Liver (tissue), 9 donors: ENCODE data around the gene CCDC80. TPM values are rescaled to one million over a fixed set of nuclear protein-coding genes. Genes with fewer than 3 reads are reported as not detected.

ENCODE experiments used
- DNase-seq: peaks from one replicate; pipeline ENCODE4 v3.0.0-alpha.2; 2017; ENCODE audit warnings: low spot score
- H3K27ac ChIP-seq, 2 donors: one replicate each; pipeline ENCODE4 v1.7.0; 2013; ENCODE audit warnings: inconsistent platforms in 2 of 2, low read length in 2 of 2, control low read depth in 1 of 2, low read depth in 1 of 2, mild to moderate bottlenecking in 1 of 2
- H3K27me3 ChIP-seq, 4 donors: one replicate each; pipeline versions ENCODE4 v1.6.1 to v1.7.0; 2013; ENCODE audit warnings: low read length in 3 of 4, inconsistent platforms in 1 of 4, mild to moderate bottlenecking in 1 of 4, moderate library complexity in 1 of 4; ENCODE audit not compliant: control insufficient read depth in 4 of 4, insufficient read depth in 4 of 4
- H3K36me3 ChIP-seq, 4 donors: one replicate each; pipeline versions ENCODE4 v1.6.1 to v1.7.0; 2013; ENCODE audit warnings: low read length in 3 of 4, mild to moderate bottlenecking in 3 of 4, low read depth in 1 of 4, moderate library complexity in 1 of 4; ENCODE audit not compliant: control insufficient read depth in 4 of 4, insufficient read depth in 3 of 4
- H3K4me1 ChIP-seq, 4 donors: one replicate each; pipeline versions ENCODE4 v1.6.1 to v1.7.0; 2013; ENCODE audit warnings: low read length in 3 of 4, mild to moderate bottlenecking in 3 of 4, moderate library complexity in 1 of 4; ENCODE audit not compliant: control insufficient read depth in 4 of 4, insufficient read depth in 4 of 4
- H3K4me3 ChIP-seq, 3 donors: one replicate each; pipeline versions ENCODE4 v1.6.1 to v1.7.0; 2013; ENCODE audit warnings: low read length in 3 of 3, control low read depth in 1 of 3, low read depth in 1 of 3, mild to moderate bottlenecking in 1 of 3
- H3K9ac ChIP-seq, 2 donors: one replicate each; pipeline ENCODE4 v1.7.0; 2013; ENCODE audit warnings: low read length in 2 of 2, mild to moderate bottlenecking in 2 of 2, moderate library complexity in 2 of 2, control low read depth in 1 of 2, low read depth in 1 of 2
- H3K9me3 ChIP-seq, 4 donors: one replicate each; pipeline versions ENCODE4 v1.6.1 to v1.7.0; 2013; ENCODE audit warnings: low read length in 3 of 4; ENCODE audit not compliant: control insufficient read depth in 4 of 4
- EGR1 ChIP-seq, 2 donors: IDR thresholded peaks; 2 replicates each; pipeline ENCODE4 v1.6.1; 2016 to 2018; ENCODE audit warnings: antibody characterized with exemption in 2 of 2, low read depth in 2 of 2
- FOXA1 ChIP-seq: IDR thresholded peaks from 2 replicates; pipeline ENCODE4 v1.6.1; 2016; ENCODE audit warnings: antibody characterized with exemption
- FOXA2 ChIP-seq: IDR thresholded peaks from 2 replicates; pipeline ENCODE4 v1.6.1; 2016; ENCODE audit warnings: antibody characterized with exemption
- GABPA ChIP-seq, 2 donors: IDR thresholded peaks in 1 of 2; conservative IDR thresholded peaks in 1 of 2; 2 replicates each; pipeline ENCODE4 v1.6.1; 2016; ENCODE audit warnings: antibody characterized with exemption in 2 of 2, mild to moderate bottlenecking in 1 of 2, moderate library complexity in 1 of 2
- HNF4A ChIP-seq, 2 donors: conservative IDR thresholded peaks; 2 replicates each; pipeline ENCODE4 v1.6.1; 2016; ENCODE audit warnings: antibody characterized with exemption in 2 of 2, mild to moderate bottlenecking in 2 of 2
- HNF4G ChIP-seq: IDR thresholded peaks from 2 replicates; pipeline ENCODE4 v1.6.1; 2016; ENCODE audit warnings: antibody characterized with exemption
- JUND ChIP-seq, 2 donors: IDR thresholded peaks; 2 replicates each; pipeline ENCODE4 v1.6.1; 2016; ENCODE audit warnings: antibody characterized with exemption in 2 of 2
- NR2F2 ChIP-seq: IDR thresholded peaks from 2 replicates; pipeline ENCODE4 v1.6.1; 2016; ENCODE audit warnings: antibody characterized with exemption
- RAD21 ChIP-seq, 2 donors: IDR thresholded peaks; 2 replicates each; pipeline ENCODE4 v1.6.1; 2016; ENCODE audit warnings: antibody characterized with exemption in 2 of 2, mild to moderate bottlenecking in 2 of 2
- RXRA ChIP-seq, 2 donors: IDR thresholded peaks; 2 replicates each; pipeline ENCODE4 v1.6.1; 2017 to 2018; ENCODE audit warnings: antibody characterized with exemption in 2 of 2, mild to moderate bottlenecking in 1 of 2
- SP1 ChIP-seq: IDR thresholded peaks from 2 replicates; pipeline ENCODE4 v1.6.1; 2018; ENCODE audit warnings: antibody characterized with exemption, mild to moderate bottlenecking
- TAF1 ChIP-seq: conservative IDR thresholded peaks from 2 replicates; pipeline ENCODE4 v1.6.1; 2016; ENCODE audit warnings: antibody characterized with exemption, mild to moderate bottlenecking
- YY1 ChIP-seq: IDR thresholded peaks from 2 replicates; pipeline ENCODE4 v1.6.1; 2016; ENCODE audit warnings: antibody characterized with exemption, mild to moderate bottlenecking
- WGBS: extraction: QIAGEN DNeasy Blood & Tissue Kit; methylation state at CpG from one replicate; pipeline ENCODE4 v1.1.7; 2013; 5-methylcytosine and 5-hydroxymethylcytosine counted together
- polyA plus RNA-seq, 2 donors: library from polyadenylated mRNA; stranded (reverse) in 1 of 2; unstranded in 1 of 2; fragments of 200-250 nt in 1 of 2; fragments of >200 nt in 1 of 2; fragmentation: Nextera tagmentation in 1 of 2; extraction: Ambion mirVana in 1 of 2; gene quantifications; one replicate each; pipeline versions ENCODE4 v1.2.1 to v1.2.3, GENCODE V29; 2013 to 2015
- total RNA-seq, 2 donors: library from RNA; depleted of rRNA; stranded (reverse); fragments of >200 nt; gene quantifications; one replicate each; pipeline ENCODE4 v1.2.3, GENCODE V29; 2014
- TF ChIP-seq, protein P1 (sequence below): fragments of 150-350 bp; IDR thresholded peaks from 2 replicates; pipeline ENCODE4 v1.5.1; 2017; ENCODE audit warnings: improper control_type of control experiment, low read depth, low read length; ENCODE audit not compliant: missing input control
- TF ChIP-seq, protein P2 (sequence below): IDR thresholded peaks from 2 replicates; pipeline ENCODE4 v1.6.1; 2016; ENCODE audit warnings: antibody characterized with exemption
- TF ChIP-seq, protein P3 (sequence below): IDR thresholded peaks from 2 replicates; pipeline ENCODE4 v1.6.1; 2016; ENCODE audit warnings: antibody characterized with exemption
- TF ChIP-seq, protein P4 (sequence below): IDR thresholded peaks from 2 replicates; pipeline ENCODE4 v1.6.1; 2016; ENCODE audit warnings: antibody characterized with exemption
- donor health status: healthy.
- donor health status: healthy.
- donor health status: healthy.
- donor health status: healthy.
- donor health status: healthy.

Gene CCDC80
- total and polyA plus RNA-seq, 4 donors, result 0.17 to 2.1 (median 1.1) TPM

DNA sequence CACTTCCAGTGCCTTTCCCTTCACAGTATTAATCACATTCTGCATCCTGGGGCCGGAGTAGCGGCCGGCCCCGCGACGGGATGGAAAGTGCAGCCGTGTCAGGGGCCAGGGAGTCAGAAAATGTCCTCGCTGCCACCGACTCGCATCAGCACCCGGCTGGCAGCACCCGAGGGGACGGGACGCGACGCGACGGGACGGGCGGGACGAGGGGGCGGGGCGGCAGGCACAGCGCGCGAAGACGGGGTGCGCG, 79.5 kb downstream of the CCDC80 start:
- WGBS, result under 1% methylated on average over 29 of the region's 29 CpGs
- Histone ChIP-seq H3K9me3 (no peaks in the 10 kb centered on the region), H3K36me3 (peaks cover 0 to 2% (median 0%) of the 10 kb centered on the region in 4 donors), H3K27me3 (no peaks in the 10 kb centered on the region), H3K4me3 (peak overlapping the region; percentile 92 to 98 (median 93)), H3K27ac (peak overlapping the region; percentile 93 to 99), H3K4me1 (peaks cover 4 to 19% (median 16%) of the 10 kb centered on the region in 4 donors), H3K9ac (peak overlapping the region; percentile 91 to 98)
- TF ChIP-seq EGR1 (IDR thresholded peaks at IDR 0.05; ENCODE audit: low read depth in 2 of 2) (no peak), FOXA2 (no peak), TAF1 (no peak), GABPA (IDR thresholded peaks at IDR 0.05 in 1 of 2, conservative IDR thresholded peaks at IDR 0.05 in 1 of 2) (no peak), RXRA (IDR thresholded peaks at IDR 0.05) (no peak), YY1 (no peak), JUND (IDR thresholded peaks at IDR 0.05) (no peak), HNF4A (conservative IDR thresholded peaks at IDR 0.05) (no peak), HNF4G (no peak), FOXA1 (no peak), NR2F2 (no peak), SP1 (no peak), RAD21 (IDR thresholded peaks at IDR 0.05) (no peak)
- TF ChIP-seq, protein P1, sequence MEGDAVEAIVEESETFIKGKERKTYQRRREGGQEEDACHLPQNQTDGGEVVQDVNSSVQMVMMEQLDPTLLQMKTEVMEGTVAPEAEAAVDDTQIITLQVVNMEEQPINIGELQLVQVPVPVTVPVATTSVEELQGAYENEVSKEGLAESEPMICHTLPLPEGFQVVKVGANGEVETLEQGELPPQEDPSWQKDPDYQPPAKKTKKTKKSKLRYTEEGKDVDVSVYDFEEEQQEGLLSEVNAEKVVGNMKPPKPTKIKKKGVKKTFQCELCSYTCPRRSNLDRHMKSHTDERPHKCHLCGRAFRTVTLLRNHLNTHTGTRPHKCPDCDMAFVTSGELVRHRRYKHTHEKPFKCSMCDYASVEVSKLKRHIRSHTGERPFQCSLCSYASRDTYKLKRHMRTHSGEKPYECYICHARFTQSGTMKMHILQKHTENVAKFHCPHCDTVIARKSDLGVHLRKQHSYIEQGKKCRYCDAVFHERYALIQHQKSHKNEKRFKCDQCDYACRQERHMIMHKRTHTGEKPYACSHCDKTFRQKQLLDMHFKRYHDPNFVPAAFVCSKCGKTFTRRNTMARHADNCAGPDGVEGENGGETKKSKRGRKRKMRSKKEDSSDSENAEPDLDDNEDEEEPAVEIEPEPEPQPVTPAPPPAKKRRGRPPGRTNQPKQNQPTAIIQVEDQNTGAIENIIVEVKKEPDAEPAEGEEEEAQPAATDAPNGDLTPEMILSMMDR, result no peak
- TF ChIP-seq, protein P2, sequence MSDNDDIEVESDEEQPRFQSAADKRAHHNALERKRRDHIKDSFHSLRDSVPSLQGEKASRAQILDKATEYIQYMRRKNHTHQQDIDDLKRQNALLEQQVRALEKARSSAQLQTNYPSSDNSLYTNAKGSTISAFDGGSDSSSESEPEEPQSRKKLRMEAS, result no peak
- TF ChIP-seq, protein P3, sequence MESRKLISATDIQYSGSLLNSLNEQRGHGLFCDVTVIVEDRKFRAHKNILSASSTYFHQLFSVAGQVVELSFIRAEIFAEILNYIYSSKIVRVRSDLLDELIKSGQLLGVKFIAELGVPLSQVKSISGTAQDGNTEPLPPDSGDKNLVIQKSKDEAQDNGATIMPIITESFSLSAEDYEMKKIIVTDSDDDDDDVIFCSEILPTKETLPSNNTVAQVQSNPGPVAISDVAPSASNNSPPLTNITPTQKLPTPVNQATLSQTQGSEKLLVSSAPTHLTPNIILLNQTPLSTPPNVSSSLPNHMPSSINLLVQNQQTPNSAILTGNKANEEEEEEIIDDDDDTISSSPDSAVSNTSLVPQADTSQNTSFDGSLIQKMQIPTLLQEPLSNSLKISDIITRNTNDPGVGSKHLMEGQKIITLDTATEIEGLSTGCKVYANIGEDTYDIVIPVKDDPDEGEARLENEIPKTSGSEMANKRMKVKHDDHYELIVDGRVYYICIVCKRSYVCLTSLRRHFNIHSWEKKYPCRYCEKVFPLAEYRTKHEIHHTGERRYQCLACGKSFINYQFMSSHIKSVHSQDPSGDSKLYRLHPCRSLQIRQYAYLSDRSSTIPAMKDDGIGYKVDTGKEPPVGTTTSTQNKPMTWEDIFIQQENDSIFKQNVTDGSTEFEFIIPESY, result no peak
- TF ChIP-seq, protein P4, sequence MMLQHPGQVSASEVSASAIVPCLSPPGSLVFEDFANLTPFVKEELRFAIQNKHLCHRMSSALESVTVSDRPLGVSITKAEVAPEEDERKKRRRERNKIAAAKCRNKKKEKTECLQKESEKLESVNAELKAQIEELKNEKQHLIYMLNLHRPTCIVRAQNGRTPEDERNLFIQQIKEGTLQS, result no peak
- DNase-seq, result no peak

DNA sequence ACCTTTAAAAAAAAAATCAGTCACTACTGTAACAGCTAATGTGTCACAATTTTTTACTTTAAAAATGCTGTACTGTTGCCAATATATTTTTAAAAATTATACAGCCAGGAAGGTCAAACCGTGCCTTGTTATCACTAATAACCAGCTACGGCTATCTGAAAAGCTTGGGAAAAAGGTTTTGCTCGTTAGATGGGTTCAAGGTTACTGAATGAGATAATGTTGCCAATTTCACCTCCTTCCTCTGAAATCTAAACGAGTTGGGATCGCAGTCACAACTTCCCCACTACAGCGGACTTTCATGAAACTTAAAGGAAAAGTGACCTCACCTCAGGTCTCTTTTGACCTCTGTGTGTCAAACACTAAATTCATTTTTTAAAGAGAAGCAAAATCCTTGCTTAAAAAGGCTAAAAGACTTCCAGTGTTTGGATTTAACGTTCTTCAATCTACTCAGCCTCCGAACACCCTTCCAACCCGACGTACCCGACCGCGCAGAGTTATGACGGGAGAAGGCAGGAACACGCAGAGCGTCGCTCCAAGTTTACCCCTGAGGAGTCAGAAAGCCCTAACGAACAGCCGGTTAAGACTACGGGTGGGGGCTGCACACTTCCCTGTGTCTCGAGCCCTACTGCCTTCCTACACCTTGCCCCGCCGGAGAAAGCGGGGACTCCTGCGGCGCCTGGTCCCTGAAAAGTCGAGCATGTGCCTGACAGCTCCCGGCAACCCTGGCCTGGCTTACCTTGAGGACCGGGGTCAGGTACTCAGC, 80.0 kb downstream of the CCDC80 start:
- under 1% methylated on average over 29 of the region's 29 CpGs for WGBS

More for the DNA sequence above, 80.0 kb downstream of the CCDC80 start:
- DNase-seq, result peak; percentile 65
- Histone ChIP-seq H3K27ac (peak overlapping the region; percentile 93 to 99), H3K36me3 (no peaks in the 10 kb centered on the region), H3K9ac (peak overlapping the region; percentile 91 to 98), H3K9me3 (no peaks in the 10 kb centered on the region), H3K4me1 (peaks cover 4 to 19% (median 16%) of the 10 kb centered on the region in 4 donors), H3K4me3 (peak overlapping the region; percentile 92 to 98 (median 93)), H3K27me3 (no peaks in the 10 kb centered on the region)
- TF ChIP-seq TAF1 (no peak), YY1 (no peak)
- TF ChIP-seq, protein P2, result peak; percentile 16
